ENCODE results near the gene GDI2.

Gene GDI2

GRCh38 chr10:5741276-5741675 lies 72.0 kb downstream of the GDI2 start:
- no peak for ATAC-seq

GRCh38 chr10:5738427-5738826 lies 74.8 kb downstream of the GDI2 start:
- ATAC-seq: no peak

GRCh38 chr10:5737352-5737751 lies 75.9 kb downstream of the GDI2 start:
- no peak for ATAC-seq

- no peak for ATAC-seq
These were observed 76.6 kb downstream of the GDI2 start for GRCh38 chr10:5736591-5736990.

GRCh38 chr10:5735119-5735518 lies 78.1 kb downstream of the GDI2 start:
- ATAC-seq: no peak

GRCh38 chr10:5732141-5732540 lies 81.1 kb downstream of the GDI2 start:
- no peak for ATAC-seq

- ATAC-seq: no peak
These were observed 81.7 kb downstream of the GDI2 start for GRCh38 chr10:5731559-5731958.

- ATAC-seq: no peak
These were observed 82.5 kb downstream of the GDI2 start for GRCh38 chr10:5730766-5731165.

- no peak for ATAC-seq
These were observed 89.5 kb downstream of the GDI2 start for GRCh38 chr10:5723692-5724091.

GRCh38 chr10:5720182-5720581 lies 93.1 kb downstream of the GDI2 start:
- ATAC-seq: peak in 1 of 2 donors; percentile 17

- ATAC-seq: no peak
These were observed 93.7 kb downstream of the GDI2 start for GRCh38 chr10:5719546-5719945.
